GM21367 (cell line): Measurements from ENCODE around the gene GNAI1.
"Not testable (repeated sequence)": the region's sequence is repeated elsewhere in the genome, so short reads cannot be mapped to it uniquely, and the experiment has no call there.

Source experiments
- ATAC-seq: cut with Tn5 transposase; IDR thresholded peaks from one replicate; pipeline ENCODE4 v1.9.1; 2021; ENCODE audit not compliant: unreplicated experiment

The GNAI1 gene

DNA sequence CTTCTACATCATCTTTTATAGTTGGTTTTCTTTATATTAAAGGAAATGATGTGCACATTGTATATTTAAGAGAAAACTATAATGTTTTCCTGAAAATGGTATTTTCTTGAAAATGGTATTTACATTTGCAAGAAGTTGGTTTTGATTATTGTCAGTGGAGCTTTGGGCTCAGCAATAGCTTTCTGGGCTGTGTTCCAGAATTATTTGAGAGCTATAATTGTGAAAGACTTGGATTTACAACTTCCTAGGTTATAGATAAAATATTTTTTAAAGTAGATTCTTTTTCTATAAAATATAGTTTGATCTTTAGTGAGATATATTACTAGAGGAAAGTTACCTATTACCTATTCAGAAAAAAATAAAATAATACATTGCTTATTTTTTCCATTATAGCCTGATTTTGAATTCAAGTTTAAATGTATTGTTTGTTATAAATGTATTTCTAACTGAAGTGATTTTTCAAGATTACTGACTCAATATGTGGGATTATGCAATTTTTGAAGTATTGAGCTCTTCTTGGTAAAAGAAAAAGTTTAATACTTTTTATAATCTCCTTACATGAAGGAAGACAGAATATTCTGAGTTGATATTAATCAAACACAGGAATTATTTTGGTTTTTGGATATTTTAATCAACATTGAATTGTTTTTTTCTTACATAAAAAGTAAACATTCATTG, 20.2 kb downstream of the GNAI1 start:
- ATAC-seq: no peak

DNA sequence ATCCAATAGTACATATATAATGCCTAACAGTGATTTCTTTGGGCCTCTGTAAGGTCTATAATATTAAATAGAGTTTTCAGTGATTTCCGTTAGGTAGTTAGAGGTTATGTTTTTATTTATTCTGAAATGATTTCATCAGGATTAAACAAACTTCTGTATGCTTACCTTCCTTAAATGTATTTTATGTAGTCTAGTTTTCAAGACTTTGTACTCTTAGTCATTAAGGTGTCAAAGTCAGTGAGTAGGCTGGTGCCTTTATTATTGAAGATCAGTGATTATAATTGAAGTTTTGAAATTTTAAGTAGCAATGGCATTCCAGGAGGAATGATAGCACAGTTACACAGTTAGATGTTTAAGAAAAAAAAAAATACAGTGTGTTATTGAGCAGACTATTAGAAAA, 20.7 kb downstream of the GNAI1 start:
- no peak for ATAC-seq

DNA sequence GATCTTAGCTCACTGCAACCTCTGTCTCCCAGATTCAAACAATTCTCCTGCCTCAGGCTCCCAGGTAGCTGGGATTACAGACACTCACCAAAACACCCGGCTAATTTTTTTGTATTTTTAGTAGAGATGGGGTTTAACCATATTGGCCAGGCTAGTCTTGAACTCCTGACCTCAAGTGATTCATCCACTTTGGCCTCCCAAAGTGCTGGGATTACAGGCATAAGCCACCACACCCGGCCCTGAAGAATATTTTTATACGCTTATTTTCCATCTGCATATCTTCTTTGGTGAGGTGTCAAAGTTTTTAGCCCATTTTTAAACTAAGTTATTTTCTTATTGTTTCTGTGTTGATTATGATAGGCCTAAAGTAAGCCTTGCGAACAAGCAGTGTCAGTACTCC, 23.1 kb downstream of the GNAI1 start:
- not testable (repeated sequence) for ATAC-seq

DNA sequence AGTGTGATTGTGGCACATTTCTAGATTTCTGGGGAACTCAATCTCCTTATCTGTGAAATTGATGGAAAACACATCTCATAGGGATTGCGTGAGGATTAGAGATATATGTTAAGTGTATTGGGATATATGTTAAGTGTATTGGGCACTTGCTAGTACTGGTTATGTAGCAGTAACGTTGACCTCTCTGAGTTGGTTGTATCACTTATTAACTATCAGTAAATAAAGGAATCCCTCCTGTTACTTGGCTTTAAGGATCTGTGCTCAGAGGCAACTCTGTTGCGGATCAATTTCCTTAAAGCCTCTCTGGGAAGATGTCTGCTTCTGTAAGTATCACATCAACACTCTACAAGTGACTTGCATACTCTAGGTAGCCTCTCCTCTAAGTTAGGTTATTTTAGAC, 25.2 kb downstream of the GNAI1 start:
- no peak for ATAC-seq

DNA sequence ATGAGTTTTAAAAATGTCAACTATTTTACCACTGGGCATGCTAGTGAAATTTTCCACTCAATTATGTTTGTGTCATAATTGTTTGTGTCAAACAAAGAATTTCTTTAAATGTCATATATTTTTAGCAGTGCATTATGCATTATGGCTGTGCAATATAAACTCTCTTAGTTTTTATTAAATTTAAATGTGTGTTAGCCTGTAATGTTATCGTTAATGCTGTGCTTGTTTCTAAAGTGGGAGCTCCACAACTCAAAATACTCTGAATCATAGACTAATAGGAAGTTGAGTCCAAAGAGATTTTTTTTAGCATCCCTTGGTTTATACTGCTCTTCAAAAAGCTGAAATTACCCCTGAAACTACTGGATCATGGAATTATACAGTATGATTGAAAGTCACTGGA, 26.8 kb downstream of the GNAI1 start:
- no peak for ATAC-seq

DNA sequence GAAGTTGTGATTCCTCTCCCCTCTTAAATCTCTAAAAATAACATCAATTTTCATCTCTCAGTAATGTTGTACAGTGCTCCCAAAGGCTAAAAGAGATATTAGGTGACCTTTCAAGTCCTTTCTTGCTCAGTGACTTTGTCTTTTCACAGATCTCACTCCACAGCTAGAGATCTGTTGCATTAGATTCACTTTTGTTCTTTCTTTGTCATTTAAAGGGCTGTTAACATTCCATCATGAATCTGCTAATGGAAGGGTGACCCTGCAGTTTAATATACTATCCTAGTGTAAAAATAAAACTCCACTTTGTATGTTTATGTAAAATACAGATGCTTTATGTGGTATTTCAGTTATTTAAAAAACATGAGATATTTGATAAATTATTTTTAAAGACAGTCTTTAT, 30.5 kb downstream of the GNAI1 start:
- no peak for ATAC-seq

DNA sequence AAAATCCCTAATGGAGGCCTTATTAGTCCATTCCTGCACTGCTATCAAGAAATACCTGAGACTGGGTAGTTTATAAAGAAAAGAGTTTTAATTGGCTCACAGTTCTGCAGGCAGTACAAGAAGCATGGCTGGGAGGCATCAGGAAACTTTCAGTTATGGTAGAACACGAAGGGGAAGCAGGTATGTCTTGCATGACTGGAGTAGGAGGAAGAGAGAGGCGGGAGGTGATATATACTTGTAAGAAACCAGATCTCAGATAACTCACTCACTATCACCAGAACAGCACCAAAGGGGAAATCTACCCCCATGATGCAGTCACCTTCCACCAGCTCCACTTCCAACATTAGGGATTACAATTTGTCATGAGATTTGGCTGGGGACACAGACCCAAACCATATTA, 35.8 kb downstream of the GNAI1 start:
- ATAC-seq: no peak

DNA sequence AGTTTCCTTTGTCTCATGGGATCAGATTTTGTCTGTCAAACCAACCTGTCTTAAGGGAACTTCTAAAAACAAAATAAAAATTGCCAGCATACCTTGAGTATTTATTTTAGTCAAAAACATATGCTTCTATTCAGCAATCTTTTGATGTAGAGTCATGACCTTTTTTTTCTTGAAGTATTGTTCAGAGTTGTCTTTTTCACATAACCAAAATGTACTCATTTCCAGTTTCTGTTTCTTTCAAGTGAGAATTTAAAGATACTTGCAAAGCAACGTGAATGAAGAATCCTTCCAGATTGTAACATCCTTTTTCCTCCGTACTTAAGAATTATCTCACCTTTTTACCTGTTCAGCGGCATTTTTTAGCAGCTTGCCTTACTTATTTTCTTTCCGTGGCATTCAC, 37.8 kb downstream of the GNAI1 start:
- no peak for ATAC-seq

DNA sequence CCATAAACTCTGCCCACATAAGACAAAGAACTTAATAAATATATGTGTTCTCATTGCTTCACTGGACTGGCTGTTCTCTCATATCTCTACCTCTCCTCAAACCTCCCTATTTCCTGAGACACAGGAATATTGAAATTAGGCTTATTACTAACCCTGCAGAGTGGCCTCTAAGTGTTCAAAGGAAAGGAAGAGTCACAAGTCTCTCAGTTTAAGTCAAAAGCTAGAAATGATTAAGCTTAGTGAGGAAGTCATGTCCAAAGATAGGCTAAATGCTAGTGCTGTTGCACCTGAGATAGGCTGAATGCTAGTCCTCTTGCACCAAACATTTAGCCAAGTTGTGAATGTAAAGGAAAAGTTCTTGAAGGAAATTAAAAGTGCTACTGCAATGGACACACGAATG, 41.1 kb downstream of the GNAI1 start:
- no peak for ATAC-seq

DNA sequence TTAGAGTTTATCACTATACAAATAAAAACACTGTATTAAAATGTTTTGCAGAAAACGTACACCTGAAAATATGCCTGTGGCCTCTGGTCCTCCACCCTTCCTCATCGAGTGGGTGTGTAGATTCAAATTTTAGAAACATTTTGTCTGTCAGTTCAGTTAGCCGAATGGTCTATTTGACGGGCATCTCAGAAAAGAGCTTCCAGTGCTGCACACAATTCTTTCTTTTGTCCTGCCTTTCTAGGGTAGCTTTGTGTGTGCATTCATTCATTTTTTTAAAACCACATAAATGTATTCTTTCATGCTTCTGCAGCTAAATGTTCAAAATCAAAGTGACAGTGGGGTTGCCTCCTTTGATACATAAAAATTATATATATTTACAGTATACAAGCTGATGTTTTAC, 46.8 kb downstream of the GNAI1 start:
- ATAC-seq: no peak

DNA sequence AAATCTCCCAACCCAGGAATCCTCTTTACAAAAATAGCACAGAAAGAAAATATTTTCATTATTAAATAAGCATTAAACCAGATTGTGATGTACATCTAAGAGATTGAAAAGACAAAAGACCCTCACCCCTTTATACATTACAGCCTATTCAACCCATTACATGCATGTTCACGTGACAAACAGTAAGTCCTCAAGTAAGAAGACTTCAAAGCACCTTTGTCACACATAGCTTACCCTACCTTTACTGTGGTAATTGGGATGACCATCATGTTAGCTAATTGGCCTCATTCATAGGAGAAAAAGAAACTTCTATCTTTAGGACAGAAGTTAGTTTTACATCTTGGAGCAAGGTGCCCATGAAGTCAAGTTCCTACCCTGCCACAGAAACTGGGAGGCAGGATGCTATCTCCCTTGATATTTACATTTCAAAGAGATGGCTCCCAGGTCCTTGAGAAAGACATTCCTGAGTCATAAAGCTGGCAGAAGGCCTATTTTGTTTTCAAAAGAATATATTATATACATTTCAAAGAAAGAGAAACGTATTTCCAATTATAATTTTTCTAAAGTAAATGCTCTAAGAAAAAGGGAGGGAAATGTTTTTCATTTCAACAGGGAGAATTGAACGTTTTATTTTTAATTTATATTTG, 48.1 kb downstream of the GNAI1 start:
- ATAC-seq: no peak

DNA sequence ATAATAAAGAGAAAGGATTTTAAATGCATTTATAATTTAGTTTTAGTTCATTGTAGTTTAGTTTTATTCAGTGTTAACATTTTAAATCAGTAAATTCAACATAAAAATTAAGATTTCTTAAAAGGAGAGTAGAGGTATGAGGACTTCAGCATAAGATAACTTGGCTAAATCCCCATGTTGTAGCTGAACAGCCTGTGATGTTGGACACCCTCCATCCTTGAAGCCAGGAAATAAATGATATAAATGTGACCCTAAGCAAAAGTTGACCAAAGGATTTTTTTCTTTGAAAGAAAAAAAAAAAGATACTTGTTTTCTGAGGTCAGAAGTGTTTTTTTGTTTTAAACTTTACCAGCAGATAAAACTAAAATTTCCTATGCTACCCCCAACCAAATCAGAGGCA, 48.7 kb downstream of the GNAI1 start:
- ATAC-seq: no peak

DNA sequence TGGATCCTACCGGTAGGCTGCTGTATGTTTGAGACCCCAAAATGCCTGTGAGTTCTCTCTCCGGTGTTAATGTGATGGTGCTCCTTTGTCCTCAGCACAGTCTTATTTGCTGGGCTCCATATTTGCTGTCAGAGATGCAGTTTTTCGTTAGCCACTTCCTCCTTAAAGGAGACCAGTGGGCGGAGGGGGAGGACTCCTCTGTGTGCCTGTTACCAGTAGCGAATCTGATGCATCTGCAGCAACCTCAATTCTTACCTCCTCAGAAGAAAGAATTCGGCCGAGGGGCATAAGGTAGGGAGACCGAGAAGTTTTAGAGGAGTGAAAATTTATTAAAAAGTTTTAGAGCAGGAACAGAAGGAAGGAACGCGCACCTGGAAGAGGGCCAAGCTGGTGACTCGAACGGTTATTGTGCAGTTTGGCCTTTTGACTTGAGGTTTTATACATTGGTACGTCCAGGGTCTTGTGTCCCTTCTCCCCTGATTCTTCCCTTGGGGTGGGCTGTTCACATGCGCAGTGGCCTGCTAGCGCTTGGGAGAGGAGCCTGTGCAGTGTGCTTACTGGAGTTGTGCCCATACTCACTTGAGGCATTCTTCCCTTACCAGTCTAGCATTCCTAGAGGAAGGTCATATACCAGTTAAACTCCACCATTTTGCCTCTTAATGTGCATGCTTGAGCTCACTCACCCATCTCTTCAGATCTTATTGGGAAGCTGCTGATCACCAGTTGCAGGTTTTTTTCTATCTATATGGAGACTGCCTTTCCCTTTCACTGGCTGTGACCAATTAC, 49.5 kb downstream of the GNAI1 start:
- ATAC-seq: no peak

DNA sequence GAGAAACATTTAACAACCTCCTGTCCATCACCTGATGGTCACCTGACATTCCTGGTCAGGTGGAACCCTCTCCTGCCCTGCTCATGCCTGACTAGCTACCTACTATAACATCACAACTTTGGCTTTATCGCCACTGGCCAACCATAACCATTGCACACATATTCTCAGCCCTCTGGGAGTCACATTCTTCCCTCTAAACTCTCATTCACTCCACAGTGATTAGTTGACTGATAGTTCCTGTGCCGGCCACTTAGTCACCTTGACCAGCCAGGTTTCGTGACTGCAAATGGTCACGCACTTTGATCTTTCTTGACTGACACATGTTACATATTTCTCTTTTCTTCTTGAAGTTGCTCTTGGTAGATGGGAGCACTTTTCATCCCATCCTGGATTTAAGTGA, 50.1 kb downstream of the GNAI1 start:
- no peak for ATAC-seq

DNA sequence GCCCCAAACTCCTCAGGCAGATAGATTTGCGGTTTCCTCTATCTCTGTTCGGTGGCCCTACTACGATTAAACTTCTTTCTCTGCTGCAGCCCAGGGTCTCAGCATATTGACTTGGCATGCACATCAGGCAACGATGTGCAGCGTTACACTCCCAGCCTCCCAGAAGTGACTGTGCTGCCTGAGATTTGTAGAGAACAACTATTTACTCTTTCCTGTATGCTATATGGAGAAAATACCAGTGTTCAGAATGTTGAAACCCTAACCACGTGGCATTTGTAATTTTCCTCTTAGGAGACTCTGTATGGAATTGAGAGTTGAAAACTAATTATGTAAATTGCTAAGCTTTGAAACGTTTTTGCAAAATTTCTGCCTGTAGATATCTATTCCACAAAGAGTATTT, 50.9 kb downstream of the GNAI1 start:
- ATAC-seq: no peak

DNA sequence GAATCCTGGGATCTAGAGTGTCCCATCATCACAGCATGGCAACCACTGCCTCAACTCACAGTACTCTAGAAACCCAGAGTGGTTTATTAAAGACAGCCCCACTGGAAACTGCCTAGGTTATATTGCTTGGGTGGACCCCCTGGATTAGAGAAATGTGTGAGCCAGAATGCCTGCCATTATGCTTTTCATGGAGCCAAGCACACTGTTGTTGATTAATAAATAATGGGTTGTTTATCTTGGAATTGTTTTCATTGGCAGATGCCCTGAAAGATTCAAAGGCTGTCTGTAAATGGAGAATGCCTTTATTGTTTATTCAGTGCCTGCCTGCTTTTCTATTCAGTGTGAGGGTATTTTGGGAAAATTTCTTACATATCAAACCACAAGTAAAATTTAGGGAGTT, 52.1 kb downstream of the GNAI1 start:
- ATAC-seq: no peak

DNA sequence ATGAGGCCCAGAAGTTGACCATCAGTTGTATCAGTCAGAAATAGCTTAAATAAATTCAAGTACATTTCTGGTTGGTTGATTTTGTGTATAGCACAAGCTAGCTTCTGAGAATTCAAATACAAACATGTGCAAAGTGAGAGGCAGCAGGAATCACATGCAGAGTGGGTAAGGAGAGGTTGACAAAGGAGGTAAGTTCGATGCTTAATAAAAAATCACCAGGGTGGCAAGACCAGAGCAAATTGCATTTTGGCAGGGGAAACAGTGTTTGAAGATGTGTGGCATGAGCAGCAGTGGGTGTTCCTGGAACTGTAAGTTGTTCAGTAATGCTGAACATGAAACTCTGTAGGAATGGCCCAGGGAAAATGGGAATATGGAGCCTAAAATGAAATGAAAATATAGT, 52.6 kb downstream of the GNAI1 start:
- ATAC-seq: no peak

DNA sequence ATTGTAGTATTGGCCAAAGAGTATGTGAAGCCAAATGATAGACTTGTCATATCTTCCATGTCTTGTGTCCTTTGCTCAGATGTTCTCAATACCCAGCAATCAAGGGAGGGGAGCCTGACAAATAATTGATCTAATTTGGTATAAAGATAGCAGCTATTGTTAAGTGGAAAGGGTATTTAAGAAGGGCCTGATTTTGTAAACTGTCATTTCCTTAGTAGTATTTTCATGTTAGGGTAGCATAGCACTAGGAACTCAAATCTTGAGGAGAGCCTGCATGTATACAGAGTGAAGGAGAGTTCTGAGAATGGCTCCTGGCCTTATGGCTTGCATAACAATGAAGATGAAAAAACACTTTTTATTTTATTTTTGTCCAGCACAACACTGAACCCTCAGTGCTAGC, 53.1 kb downstream of the GNAI1 start:
- ATAC-seq: no peak

DNA sequence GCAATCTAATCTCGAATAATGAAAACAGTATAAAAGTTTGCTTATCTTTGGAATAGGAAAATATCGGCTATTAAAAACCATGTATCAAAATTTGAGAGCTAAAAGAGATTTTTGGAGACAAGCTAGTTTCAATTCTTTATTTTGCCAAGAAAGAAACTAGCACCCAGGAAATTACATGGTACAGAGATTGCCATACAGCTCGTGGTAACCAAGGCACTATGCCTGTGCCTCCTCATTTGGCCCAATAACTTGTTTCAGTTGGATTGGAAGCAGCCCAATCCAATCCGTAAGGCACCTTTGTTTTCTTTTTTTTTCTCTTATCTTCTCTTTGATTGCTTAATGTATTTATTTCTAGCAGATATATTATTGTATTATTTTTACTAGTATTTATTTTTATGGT, 55.0 kb downstream of the GNAI1 start:
- no peak for ATAC-seq

DNA sequence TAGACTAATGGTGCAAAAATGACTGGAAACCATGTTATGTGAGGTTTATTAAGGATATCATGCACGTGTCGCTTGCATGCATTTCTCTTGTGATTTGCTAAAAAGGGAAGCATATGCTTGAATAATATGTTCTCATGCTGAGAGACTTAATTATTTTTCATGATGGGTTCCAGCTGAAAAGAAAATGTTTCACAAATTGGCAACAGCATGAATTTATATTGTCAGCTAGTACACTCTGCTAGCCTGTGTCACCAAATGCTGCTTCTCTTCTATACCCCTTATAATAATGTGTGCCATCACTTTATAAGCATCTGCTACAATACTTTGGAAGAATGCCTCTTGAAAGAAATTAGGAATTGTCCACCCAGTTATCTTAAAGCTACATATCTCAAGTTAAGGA, 63.0 kb downstream of the GNAI1 start:
- no peak for ATAC-seq

DNA sequence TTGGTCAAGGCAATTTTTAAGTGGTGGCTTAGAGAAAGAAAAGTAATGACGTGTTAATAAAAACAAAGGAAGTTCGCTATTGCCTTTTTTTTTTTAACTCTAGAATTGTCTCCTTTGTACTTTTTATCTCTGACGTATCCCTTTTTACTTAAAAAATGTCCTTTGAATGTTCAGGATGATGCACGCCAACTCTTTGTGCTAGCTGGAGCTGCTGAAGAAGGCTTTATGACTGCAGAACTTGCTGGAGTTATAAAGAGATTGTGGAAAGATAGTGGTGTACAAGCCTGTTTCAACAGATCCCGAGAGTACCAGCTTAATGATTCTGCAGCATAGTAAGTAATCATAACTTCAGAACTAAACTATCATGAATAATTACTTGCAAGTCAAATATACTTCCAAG, 64.4 kb downstream of the GNAI1 start:
- ATAC-seq: no peak

DNA sequence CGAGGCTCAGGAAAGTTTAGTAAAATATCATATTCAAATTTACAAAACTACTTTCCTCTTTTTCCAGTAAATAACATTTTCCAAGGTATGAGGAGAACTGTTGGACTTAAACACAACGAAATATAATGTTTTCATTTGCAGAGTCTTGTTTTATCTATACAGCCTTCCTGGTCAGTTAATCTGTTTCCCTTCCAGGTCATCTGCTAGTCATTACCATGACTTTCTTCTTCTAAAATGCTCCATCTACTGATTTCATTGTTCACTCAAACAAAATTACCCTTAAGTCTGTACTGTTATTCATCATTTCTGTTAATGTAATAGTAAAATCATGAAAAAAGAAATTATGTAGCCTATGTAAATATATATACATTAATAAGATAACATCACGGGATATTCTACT, 69.8 kb downstream of the GNAI1 start:
- no peak for ATAC-seq
